GM18909 (cell line): ENCODE results near the gene LYZL6.

Source experiments
- ATAC-seq: cut with Tn5 transposase; IDR thresholded peaks from one replicate; pipeline ENCODE4 v1.9.1; 2021; ENCODE audit warnings: mild to moderate bottlenecking; ENCODE audit not compliant: unreplicated experiment, poor library complexity

Gene LYZL6

DNA sequence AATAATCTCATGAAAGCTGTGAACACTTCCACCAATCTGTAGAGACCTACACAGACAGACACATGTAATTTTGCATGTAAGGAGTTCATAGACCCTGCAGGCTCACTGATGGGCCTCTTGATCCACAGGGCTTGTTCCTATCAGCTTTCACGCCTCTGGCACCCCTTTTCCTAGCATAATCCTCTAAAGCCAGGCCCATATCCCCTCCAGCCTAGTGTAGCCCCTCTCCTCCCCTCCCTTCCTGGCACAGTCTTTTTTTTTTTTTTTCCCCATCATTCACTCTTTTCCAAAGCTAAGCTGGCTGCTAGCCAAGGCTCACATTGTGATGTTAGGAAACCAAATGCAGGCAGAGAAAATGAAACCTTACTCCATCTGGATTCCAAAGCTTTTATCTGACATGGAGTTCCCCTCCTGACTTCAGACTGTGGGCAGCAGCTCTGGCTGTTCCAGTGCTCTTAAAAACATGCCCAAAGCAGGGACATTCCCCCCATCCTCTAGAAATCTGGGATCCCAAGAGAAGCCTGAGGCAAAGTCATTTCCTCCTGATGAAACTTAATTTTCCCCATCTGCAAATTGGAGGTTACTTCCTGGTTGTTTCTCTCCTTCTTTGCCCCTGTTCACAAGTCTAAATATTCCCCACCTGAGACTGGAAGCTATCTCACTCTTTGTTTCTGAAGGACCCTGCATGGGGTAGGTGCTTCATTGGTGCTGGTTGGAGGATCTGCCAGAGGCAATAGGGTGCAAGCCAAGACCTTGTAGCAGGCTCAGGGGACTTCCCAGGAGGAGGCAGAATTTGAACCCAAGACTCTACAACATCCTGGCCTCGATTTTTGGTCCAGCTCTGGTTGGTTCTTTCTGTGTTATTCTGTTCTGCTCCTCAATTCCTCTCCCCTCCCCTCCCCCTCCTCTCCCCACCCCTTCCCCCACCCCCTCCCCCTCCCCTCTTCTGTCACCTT lies 53.4 kb downstream of the LYZL6 start:
- ATAC-seq = no peak

DNA sequence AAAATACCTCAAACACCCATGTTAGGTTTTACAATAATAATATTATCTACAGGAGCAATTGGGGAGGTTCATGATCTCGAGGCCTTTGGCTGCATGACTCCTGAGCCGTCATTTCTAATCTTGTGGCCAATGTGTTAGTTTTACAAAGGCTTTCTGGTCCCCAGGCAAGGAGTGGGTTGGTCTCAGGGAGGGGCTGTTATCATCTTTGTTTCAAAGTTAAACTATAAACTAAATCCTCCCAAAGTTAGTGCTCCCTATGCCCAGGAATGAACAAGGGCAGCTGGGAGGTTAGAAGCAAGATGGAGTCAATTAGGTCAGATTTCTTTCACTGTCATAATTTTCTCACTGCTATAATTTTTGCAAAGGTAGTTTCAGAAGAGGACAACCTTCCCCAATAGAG lies 54.3 kb downstream of the LYZL6 start:
- ATAC-seq = no peak
